Measurements from ENCODE around the gene PAF1.

GRCh38 chr19:39386557-39386956, 4.3 kb downstream of the PAF1 start:
- TF ChIP-seq TAF1 (IDR thresholded peaks at IDR 0.05; ENCODE audit: low read depth), result no peak
- no peak for TF ChIP-seq REST (IDR thresholded peaks at IDR 0.05; ENCODE audit: low read depth)

All from Ishikawa (cell line).